Activated T-helper 2 cell treated with anti-CD3 and anti-CD28 coated beads, Interferon-gamma antibody, Interleukin-2, Interleukin-4, amounts not matched to agents 10 μg/mL and 5 μg/mL and 100 μg/mL, durations not matched to agents 14 hours and 24 hours and 36 hours (primary cell): ENCODE measurements around the gene RMND5B. TPM values are rescaled to one million over a fixed set of nuclear protein-coding genes. Genes with fewer than 3 reads are reported as not detected.
"Not testable (repeated sequence)": the region's sequence is repeated elsewhere in the genome, so short reads cannot be mapped to it uniquely, and the experiment has no call there.

ENCODE experiments used
- DNase-seq: peaks from one replicate; pipeline ENCODE4 v3.0.0; 2021; ENCODE audit warnings: low spot score
- H3K27ac Mint-ChIP-seq: one replicate; pipeline ENCODE4 v1.8.0; 2021; ENCODE audit warnings: mixed read lengths
- H3K27me3 Mint-ChIP-seq: one replicate; pipeline ENCODE4 v1.8.0; 2021; ENCODE audit warnings: low read depth, mixed read lengths
- H3K36me3 Mint-ChIP-seq: one replicate; pipeline ENCODE4 v1.8.0; 2021; ENCODE audit warnings: low read depth, mixed read lengths
- H3K4me1 Mint-ChIP-seq: one replicate; pipeline ENCODE4 v1.8.0; 2021; ENCODE audit warnings: low read depth, mixed read lengths
- H3K4me3 Mint-ChIP-seq: one replicate; pipeline ENCODE4 v1.8.0; 2021; ENCODE audit warnings: low read depth, mild to moderate bottlenecking, moderate library complexity, mixed read lengths
- H3K9me3 Mint-ChIP-seq: one replicate; pipeline ENCODE4 v1.8.0; 2021; ENCODE audit warnings: mixed read lengths
- intact Hi-C: fragments of 100-400 bp; cut with micrococcal nuclease; formaldehyde crosslinking; loops from one replicate; pipeline ENCODE4 v1.15.1; 2023
- total RNA-seq: library from RNA; stranded (reverse); gene quantifications from 2 replicates; pipeline ENCODE4 v1.2.3, GENCODE V29; 2022

The RMND5B gene
- 29.3 and 31.6 TPM in 2 replicates for total RNA-seq

GRCh38 chr5:178130576-178131445 is at the start of gene RMND5B:
Gene RMND5B, plus strand, starts transcription at chr5:178131014. Its CDS starts 7,106 bp downstream, at chr5:178138120.
- DNase-seq: peak; percentile 81
- peak within 1 kb of the TSS; percentile 70 for H3K27ac Mint-ChIP-seq
- H3K27me3 Mint-ChIP-seq: no peaks in the 10 kb centered on the region
- H3K9me3 Mint-ChIP-seq: no peaks in the 10 kb centered on the region
- H3K36me3 Mint-ChIP-seq: peaks cover 27% of the 10 kb centered on the region
- intact Hi-C loops: loop anchor here (1.0 to 2.0 kb wide), 2 partner anchors 16 to 18 kb away; partner anchors contain the start of gene N4BP3
- H3K4me3 Mint-ChIP-seq: peak within 1 kb of the TSS; percentile 86
- peaks cover 8% of the 10 kb centered on the region for H3K4me1 Mint-ChIP-seq

- H3K36me3 Mint-ChIP-seq: no peaks in the 10 kb centered on the region
- no peak overlapping the region for H3K4me3 Mint-ChIP-seq
- H3K4me1 Mint-ChIP-seq: no peaks in the 10 kb centered on the region
- peaks cover 3% of the 10 kb centered on the region for H3K27me3 Mint-ChIP-seq
- DNase-seq: no peak
- H3K27ac Mint-ChIP-seq: no peak overlapping the region
- H3K9me3 Mint-ChIP-seq: no peaks in the 10 kb centered on the region
- intact Hi-C loops: no loop called here
Observed at GRCh38 chr5:178081571-178082243, 49.1 kb upstream of the RMND5B start.

GRCh38 chr5:178083922-178084321 is 46.9 kb upstream of the RMND5B start:
- Mint-ChIP-seq H3K27me3 (peaks cover 3% of the 10 kb centered on the region), H3K36me3 (no peaks in the 10 kb centered on the region), H3K4me3 (no peak overlapping the region), H3K9me3 (no peaks in the 10 kb centered on the region), H3K27ac (no peak overlapping the region), H3K4me1 (no peaks in the 10 kb centered on the region)
- no peak for DNase-seq
- intact Hi-C loops: no loop called here

GRCh38 chr5:178085316-178085715 is 45.5 kb upstream of the RMND5B start:
- peaks cover 3% of the 10 kb centered on the region for H3K27me3 Mint-ChIP-seq
- intact Hi-C loops: no loop called here
- H3K4me1 Mint-ChIP-seq: no peaks in the 10 kb centered on the region
- H3K36me3 Mint-ChIP-seq: no peaks in the 10 kb centered on the region
- no peak overlapping the region for H3K4me3 Mint-ChIP-seq
- no peak for DNase-seq
- no peaks in the 10 kb centered on the region for H3K9me3 Mint-ChIP-seq
- no peak overlapping the region for H3K27ac Mint-ChIP-seq

- Mint-ChIP-seq H3K27ac (no peak overlapping the region), H3K4me1 (no peaks in the 10 kb centered on the region), H3K36me3 (no peaks in the 10 kb centered on the region), H3K4me3 (no peak overlapping the region), H3K9me3 (peaks cover 3% of the 10 kb centered on the region), H3K27me3 (peaks cover 3% of the 10 kb centered on the region)
- no peak for DNase-seq
- intact Hi-C loops: no loop called here
Observed at GRCh38 chr5:178086266-178086665, 44.5 kb upstream of the RMND5B start.

GRCh38 chr5:178087199-178087598 is 43.6 kb upstream of the RMND5B start:
- H3K36me3 Mint-ChIP-seq, H3K4me1 Mint-ChIP-seq, H3K4me3 Mint-ChIP-seq, DNase-seq, H3K9me3 Mint-ChIP-seq, intact Hi-C loops, H3K27me3 Mint-ChIP-seq, H3K27ac Mint-ChIP-seq: not testable (repeated sequence)

GRCh38 chr5:178090856-178091255 is 40.0 kb upstream of the RMND5B start:
- no peak overlapping the region for H3K4me3 Mint-ChIP-seq
- peaks cover 7% of the 10 kb centered on the region for H3K4me1 Mint-ChIP-seq
- intact Hi-C loops: no loop called here
- no peak overlapping the region for H3K27ac Mint-ChIP-seq
- no peaks in the 10 kb centered on the region for H3K27me3 Mint-ChIP-seq
- H3K9me3 Mint-ChIP-seq: peaks cover 11% of the 10 kb centered on the region
- DNase-seq: no peak
- H3K36me3 Mint-ChIP-seq: no peaks in the 10 kb centered on the region

GRCh38 chr5:178093134-178093533 is 37.7 kb upstream of the RMND5B start:
- Mint-ChIP-seq H3K4me1 (peaks cover 7% of the 10 kb centered on the region), H3K27me3 (no peaks in the 10 kb centered on the region)

GRCh38 chr5:178094345-178094744 is 36.5 kb upstream of the RMND5B start:
- Mint-ChIP-seq H3K36me3 (no peaks in the 10 kb centered on the region), H3K4me1 (peaks cover 7% of the 10 kb centered on the region), H3K27me3 (no peaks in the 10 kb centered on the region), H3K4me3 (no peak overlapping the region), H3K27ac (no peak overlapping the region), H3K9me3 (peaks cover 16% of the 10 kb centered on the region)
- intact Hi-C loops: no loop called here
- DNase-seq: no peak

More at GRCh38 chr5:178093134-178093533, 37.7 kb upstream of the RMND5B start:
- Mint-ChIP-seq H3K36me3 (no peaks in the 10 kb centered on the region), H3K27ac (no peak overlapping the region), H3K9me3 (peaks cover 16% of the 10 kb centered on the region), H3K4me3 (no peak overlapping the region)
- no peak for DNase-seq
- intact Hi-C loops: no loop called here

GRCh38 chr5:178098685-178099084 is 32.1 kb upstream of the RMND5B start:
- H3K9me3 Mint-ChIP-seq: peaks cover 11% of the 10 kb centered on the region
- peaks cover 7% of the 10 kb centered on the region for H3K4me1 Mint-ChIP-seq
- no peak overlapping the region for H3K4me3 Mint-ChIP-seq
- H3K27ac Mint-ChIP-seq: no peak overlapping the region
- H3K36me3 Mint-ChIP-seq: no peaks in the 10 kb centered on the region
- intact Hi-C loops: no loop called here
- no peaks in the 10 kb centered on the region for H3K27me3 Mint-ChIP-seq
- DNase-seq: no peak

- no peaks in the 10 kb centered on the region for H3K9me3 Mint-ChIP-seq
- no peak for DNase-seq
- H3K27me3 Mint-ChIP-seq: no peaks in the 10 kb centered on the region
- intact Hi-C loops: no loop called here
- H3K27ac Mint-ChIP-seq: no peak overlapping the region
- H3K36me3 Mint-ChIP-seq: no peaks in the 10 kb centered on the region
- H3K4me1 Mint-ChIP-seq: peaks cover 2% of the 10 kb centered on the region
- no peak overlapping the region for H3K4me3 Mint-ChIP-seq
Observed at GRCh38 chr5:178103612-178104011, 27.2 kb upstream of the RMND5B start.

GRCh38 chr5:178104492-178104891 is 26.3 kb upstream of the RMND5B start:
- Mint-ChIP-seq H3K36me3 (no peaks in the 10 kb centered on the region), H3K4me1 (peaks cover 2% of the 10 kb centered on the region), H3K27me3 (no peaks in the 10 kb centered on the region)

GRCh38 chr5:178106086-178106485 is 24.7 kb upstream of the RMND5B start:
- DNase-seq: no peak
- Mint-ChIP-seq H3K4me1 (peaks cover 2% of the 10 kb centered on the region), H3K4me3 (no peak overlapping the region), H3K27ac (no peak overlapping the region), H3K36me3 (no peaks in the 10 kb centered on the region), H3K27me3 (no peaks in the 10 kb centered on the region), H3K9me3 (no peaks in the 10 kb centered on the region)
- intact Hi-C loops: no loop called here

More at GRCh38 chr5:178104492-178104891, 26.3 kb upstream of the RMND5B start:
- no peak overlapping the region for H3K27ac Mint-ChIP-seq
- no peak overlapping the region for H3K4me3 Mint-ChIP-seq
- no peak for DNase-seq
- intact Hi-C loops: no loop called here
- no peaks in the 10 kb centered on the region for H3K9me3 Mint-ChIP-seq
